ENCODE data around the gene LAX1. TPM values are rescaled to one million over a fixed set of nuclear protein-coding genes. Genes with fewer than 3 reads are reported as not detected.

The LAX1 gene
- total and polyA plus RNA-seq, 2 of the 4 experiments (the other 2 are of a cell fraction), result 0.03 TPM; not detected in 1

GRCh38 chr1:203781962-203782361 is 17.0 kb downstream of the LAX1 start:
- Histone ChIP-seq H3K14ac (replicated peaks; ENCODE audit: low read depth, low read length) (no peak overlapping the region), H3K18ac (ENCODE audit: low read depth, low read length) (no peak overlapping the region), H2BK15ac (ENCODE audit: low read depth, low read length) (no peak overlapping the region), H3K9me3 (ENCODE audit: control insufficient read depth, insufficient read depth, low read length) (no peaks in the 10 kb centered on the region), H4K5ac (ENCODE audit: low read depth, low read length) (no peak overlapping the region), H2AK9ac (replicated peaks; ENCODE audit: low read depth, low read length, poor library complexity) (no peak overlapping the region), H3K4me3 (ENCODE audit: insufficient read depth, low read depth, low read length) (no peak overlapping the region), H3K36me3 (ENCODE audit: control insufficient read depth, insufficient read depth, low read length) (no peaks in the 10 kb centered on the region), H3K4me2 (ENCODE audit: low read depth, low read length) (no peak overlapping the region), H2BK20ac (ENCODE audit: low read depth, low read length) (no peak overlapping the region), H4K20me1 (ENCODE audit: insufficient read depth, low read length) (no peaks in the 10 kb centered on the region), H3K56ac (ENCODE audit: extremely low read depth, insufficient read depth, low read length) (no peak overlapping the region), H2AK5ac (ENCODE audit: low read depth, low read length) (no peak overlapping the region), H3K27ac (ENCODE audit: insufficient read depth, low read length) (no peak overlapping the region), H3K4me1 (ENCODE audit: control insufficient read depth, insufficient read depth, low read length) (no peaks in the 10 kb centered on the region), H2BK120ac (ENCODE audit: low read depth, low read length) (no peak overlapping the region), H3K79me1 (ENCODE audit: low read depth in 1 of 2, low read length in 2 of 2) (no peaks in the 10 kb centered on the region), H3K23ac (ENCODE audit: low read depth, low read length) (no peak overlapping the region), H4K8ac (ENCODE audit: low read depth in 2 of 2, low read length in 2 of 2) (no peak overlapping the region), H2BK5ac (ENCODE audit: low read depth, low read length, poor library complexity, severe bottlenecking) (no peak overlapping the region), H3K4ac (ENCODE audit: low read depth, low read length) (no peak overlapping the region), H3K9ac (ENCODE audit: low read depth, low read length) (no peak overlapping the region), H2AFZ (replicated peaks; ENCODE audit: low read length, poor library complexity) (no peak overlapping the region), H4K91ac (ENCODE audit: insufficient read depth, low read depth, low read length) (no peak overlapping the region), H3K9me1 (ENCODE audit: insufficient read depth, low read length) (no peaks in the 10 kb centered on the region), H3K27me3 (ENCODE audit: control insufficient read depth, insufficient read depth, low read length) (peaks cover 1% of the 10 kb centered on the region; the same call in 1 of the 2 replicates)
- TF ChIP-seq USF2 (IDR thresholded peaks at IDR 0.05; ENCODE audit: low read depth, low read length), result no peak
- no peak for TF ChIP-seq ELK1 (IDR thresholded peaks at IDR 0.05; ENCODE audit: borderline replicate concordance, low read depth, low read length)
- TF ChIP-seq CTCF (conservative IDR thresholded peaks at IDR 0.05; ENCODE audit: low read depth, low read length), result no peak
- TF ChIP-seq NFE2L2 (IDR thresholded peaks at IDR 0.05; ENCODE audit: low read depth, low read length), result no peak
- TF ChIP-seq RCOR1 (IDR thresholded peaks at IDR 0.05; ENCODE audit: insufficient replicate concordance, low read length), result no peak
- TF ChIP-seq CEBPB (IDR thresholded peaks at IDR 0.05; ENCODE audit: low read depth, low read length), result no peak
- TF ChIP-seq BHLHE40 (IDR thresholded peaks at IDR 0.05; ENCODE audit: low read depth, low read length), result no peak
- TF ChIP-seq MAFK (IDR thresholded peaks at IDR 0.05; ENCODE audit: low read depth, low read length), result no peak
- no peak for TF ChIP-seq SMC3 (IDR thresholded peaks at IDR 0.05; ENCODE audit: low read depth, low read length)
- TF ChIP-seq MXI1 (IDR thresholded peaks at IDR 0.05; ENCODE audit: borderline replicate concordance, low read depth, low read length), result no peak
- no peak for TF ChIP-seq RAD21 (IDR thresholded peaks at IDR 0.05; ENCODE audit: low read length)
- ChIA-PET CTCF (interaction anchor here (0.6 kb wide), 1 partner anchor 11 kb away, joined by 3 read pairs; no protein-coding TSS in a partner anchor), POLR2A (ENCODE audit: unreplicated experiment) (no interaction called here)
- dilution Hi-C loops (cut with HindIII; ENCODE audit: low sequenced_read_pairs, unreplicated experiment), result no loop called here
- DNase-seq (no peak), ATAC-seq (ENCODE audit: low read depth) (no peak)
- intact Hi-C loops (cut with micrococcal nuclease), result no loop called here
- in situ Hi-C loops (cut with MboI; ENCODE audit: low sequenced_read_pairs), result no loop called here
- BruUV-seq (replicated peaks), result no TSS peak
- WGBS, 2 experiments (ENCODE audit: extremely low coverage in 2 of 2, insufficient read length in 1 of 2), result no CpG with 5 or more reads among the region's 7 CpGs
